HG02610 (cell line): ENCODE data around the gene HMCN1.
A peak's percentile ranks its signal among the peaks of the same experiment; 100 is the strongest.
"Not testable (repeated sequence)": the region's sequence is repeated elsewhere in the genome, so short reads cannot be mapped to it uniquely, and the experiment has no call there.

Experiments used
- ATAC-seq: cut with Tn5 transposase; IDR thresholded peaks from one replicate; pipeline ENCODE4 v1.9.1; 2021; ENCODE audit warnings: mild to moderate bottlenecking, moderate library complexity; ENCODE audit not compliant: unreplicated experiment

HMCN1 gene

GRCh38 chr1:186183970-186184628 lies 449.9 kb downstream of the HMCN1 start:
- ATAC-seq: peak; percentile 26

- not testable (repeated sequence) for ATAC-seq
Observed at GRCh38 chr1:186186251-186186650, 452.1 kb downstream of the HMCN1 start.

GRCh38 chr1:186187601-186188000 lies 453.4 kb downstream of the HMCN1 start:
- ATAC-seq: peak; percentile 60

- ATAC-seq: peak; percentile 12
Observed at GRCh38 chr1:186188004-186188539, 453.9 kb downstream of the HMCN1 start.

GRCh38 chr1:186188736-186189135 lies 454.5 kb downstream of the HMCN1 start:
- ATAC-seq: no peak

GRCh38 chr1:186189156-186189555 lies 455.0 kb downstream of the HMCN1 start:
- no peak for ATAC-seq

GRCh38 chr1:186191511-186191910 lies 457.3 kb downstream of the HMCN1 start:
- ATAC-seq: no peak

GRCh38 chr1:186193224-186193623 lies 459.0 kb downstream of the HMCN1 start:
- ATAC-seq: no peak

- ATAC-seq: peak; percentile 80
Observed at GRCh38 chr1:186194107-186194756, 460.0 kb downstream of the HMCN1 start.

- no peak for ATAC-seq
Observed at GRCh38 chr1:186195377-186195931, 461.3 kb downstream of the HMCN1 start.

GRCh38 chr1:186202271-186202764 lies 468.1 kb downstream of the HMCN1 start:
- ATAC-seq: no peak

GRCh38 chr1:186202776-186203175 lies 468.6 kb downstream of the HMCN1 start:
- ATAC-seq: no peak

- no peak for ATAC-seq
Observed at GRCh38 chr1:186206048-186206570, 471.9 kb downstream of the HMCN1 start.

GRCh38 chr1:186207391-186208085 lies 473.3 kb downstream of the HMCN1 start:
- ATAC-seq: no peak

- ATAC-seq: no peak
Observed at GRCh38 chr1:186208405-186209129, 474.4 kb downstream of the HMCN1 start.

GRCh38 chr1:186210258-186210657 lies 476.1 kb downstream of the HMCN1 start:
- ATAC-seq: no peak

GRCh38 chr1:186211583-186211982 lies 477.4 kb downstream of the HMCN1 start:
- ATAC-seq: not testable (repeated sequence)

- ATAC-seq: peak; percentile 89
Observed at GRCh38 chr1:186212568-186213224, 478.5 kb downstream of the HMCN1 start.

- ATAC-seq: no peak
Observed at GRCh38 chr1:186213225-186213607, 479.0 kb downstream of the HMCN1 start.

GRCh38 chr1:186214791-186215190 lies 480.6 kb downstream of the HMCN1 start:
- ATAC-seq: no peak
